GM18868 (cell line): ENCODE measurements around the gene CDKAL1.

ENCODE experiments used
- ATAC-seq: cut with Tn5 transposase; IDR thresholded peaks from one replicate; pipeline ENCODE4 v1.9.1; 2021; ENCODE audit warnings: mild to moderate bottlenecking, moderate library complexity; ENCODE audit not compliant: unreplicated experiment

The CDKAL1 gene

DNA sequence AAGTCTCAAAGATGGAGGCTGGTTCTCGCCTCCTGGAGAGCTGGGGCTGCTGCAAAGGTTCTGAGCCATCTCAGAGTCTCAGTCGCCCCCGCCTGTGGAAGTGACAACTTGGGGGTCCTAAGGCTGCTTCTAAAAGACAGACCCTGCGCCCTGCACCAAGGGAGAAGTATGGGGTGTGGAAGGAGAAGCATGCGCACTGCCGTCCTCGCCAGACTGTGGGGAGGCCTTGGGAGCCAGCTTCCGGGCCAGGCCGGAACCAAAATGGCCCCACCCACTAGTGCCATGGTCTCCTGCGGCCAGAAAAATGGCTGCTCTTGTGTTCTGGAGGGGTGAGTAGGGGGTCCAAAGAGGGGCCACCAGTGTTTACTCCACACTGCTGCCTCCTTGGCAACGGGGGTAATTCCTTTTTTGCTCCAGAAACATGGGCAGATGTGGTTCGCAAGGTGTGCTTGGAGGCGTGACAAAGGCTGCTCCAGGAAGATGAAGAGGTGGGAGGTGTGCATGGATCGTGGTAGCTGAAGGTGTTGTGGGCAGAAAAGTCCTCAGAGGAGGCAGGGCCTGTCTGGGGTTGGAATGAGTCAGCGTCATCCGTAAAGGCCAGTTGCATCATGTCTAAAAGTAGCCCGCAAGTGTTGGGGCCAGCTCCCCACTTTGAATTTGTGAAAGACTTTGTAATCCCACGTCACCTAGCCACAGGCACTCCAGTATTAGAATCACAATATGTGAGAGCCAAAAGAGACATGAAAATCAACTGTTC, 729.5 kb downstream of the CDKAL1 start:
- ATAC-seq, result no peak

DNA sequence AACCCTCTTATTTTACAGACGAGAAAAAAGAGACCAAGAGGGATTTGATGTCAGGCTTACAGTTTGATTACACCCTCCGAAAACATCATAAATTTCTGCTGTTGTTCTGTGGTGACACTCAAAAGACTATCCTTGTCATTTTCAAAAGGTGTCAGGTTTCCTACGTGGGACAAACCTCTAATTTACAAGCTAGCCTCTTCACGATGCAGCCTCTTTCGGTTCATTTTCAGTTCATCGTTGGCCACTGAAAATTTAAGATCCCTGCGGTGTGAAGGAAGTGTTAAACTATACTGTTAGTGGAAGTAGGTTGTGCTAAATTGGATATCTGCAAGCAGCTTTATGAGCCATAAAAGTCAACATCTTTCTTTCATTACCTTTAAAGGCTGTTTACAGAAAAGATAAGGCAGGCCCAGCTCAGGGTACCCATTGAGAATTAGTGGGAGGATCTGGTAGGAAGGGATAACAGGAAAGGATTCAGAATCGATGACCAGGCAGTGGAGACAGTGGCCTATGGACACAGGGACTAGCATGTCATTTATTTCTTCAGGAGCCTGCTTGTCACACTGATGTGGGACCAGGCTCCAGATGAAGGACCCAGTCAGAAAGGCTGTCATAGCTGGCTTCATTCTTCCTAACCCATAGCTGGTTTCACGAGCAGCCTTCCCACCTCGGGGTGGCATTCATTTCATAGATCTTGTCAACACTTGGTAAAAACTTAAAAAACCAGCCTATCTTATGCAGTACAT, 730.2 kb downstream of the CDKAL1 start:
- ATAC-seq, result no peak

DNA sequence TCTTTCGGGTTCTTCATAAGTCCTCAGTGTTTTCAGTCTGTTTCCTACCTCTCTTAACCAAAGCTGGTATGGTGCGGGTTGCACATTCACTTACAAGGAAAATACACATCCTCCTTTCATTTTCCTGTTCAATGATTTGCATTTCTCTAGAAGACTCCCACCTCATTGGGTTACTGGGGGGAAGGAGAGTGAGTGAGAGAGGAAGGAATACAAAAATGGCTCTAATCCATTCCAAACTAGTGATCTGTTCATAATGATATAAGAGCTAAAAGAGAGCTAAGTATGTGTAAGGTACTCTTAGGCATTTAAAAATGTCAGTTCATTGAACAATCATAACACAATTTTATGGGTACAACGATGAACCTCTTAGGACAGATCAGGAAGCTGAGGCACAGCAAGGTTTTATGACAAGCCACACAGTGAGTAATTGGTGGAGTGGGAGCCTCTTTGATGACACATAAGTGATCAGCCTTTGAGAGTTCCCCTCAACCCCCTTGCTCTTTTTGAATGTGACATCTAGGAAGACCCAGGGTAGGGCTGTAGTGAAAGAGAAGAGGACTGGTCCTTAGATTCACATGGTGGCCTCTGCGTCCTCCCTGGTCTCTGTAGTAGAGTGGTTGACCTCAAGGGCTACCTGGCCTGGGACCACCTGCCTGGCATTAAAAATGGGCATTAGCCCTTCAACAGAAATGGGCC, 730.9 kb downstream of the CDKAL1 start:
- peak; percentile 47 for ATAC-seq

DNA sequence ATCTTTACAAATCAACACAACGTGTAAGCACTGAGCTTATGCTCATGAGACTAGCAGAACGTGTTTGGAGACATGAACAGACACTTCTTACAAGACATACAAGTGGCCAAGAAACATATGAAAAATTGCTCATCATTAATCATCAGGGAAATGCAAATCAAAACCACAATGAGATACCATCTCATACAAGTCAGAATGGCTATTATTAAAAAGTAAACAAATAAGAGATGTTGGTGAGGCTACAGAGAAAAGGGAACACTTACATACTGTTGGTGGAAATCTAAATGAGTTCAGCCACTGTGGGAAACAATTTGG, 731.4 kb downstream of the CDKAL1 start:
- peak; percentile 34 for ATAC-seq

DNA sequence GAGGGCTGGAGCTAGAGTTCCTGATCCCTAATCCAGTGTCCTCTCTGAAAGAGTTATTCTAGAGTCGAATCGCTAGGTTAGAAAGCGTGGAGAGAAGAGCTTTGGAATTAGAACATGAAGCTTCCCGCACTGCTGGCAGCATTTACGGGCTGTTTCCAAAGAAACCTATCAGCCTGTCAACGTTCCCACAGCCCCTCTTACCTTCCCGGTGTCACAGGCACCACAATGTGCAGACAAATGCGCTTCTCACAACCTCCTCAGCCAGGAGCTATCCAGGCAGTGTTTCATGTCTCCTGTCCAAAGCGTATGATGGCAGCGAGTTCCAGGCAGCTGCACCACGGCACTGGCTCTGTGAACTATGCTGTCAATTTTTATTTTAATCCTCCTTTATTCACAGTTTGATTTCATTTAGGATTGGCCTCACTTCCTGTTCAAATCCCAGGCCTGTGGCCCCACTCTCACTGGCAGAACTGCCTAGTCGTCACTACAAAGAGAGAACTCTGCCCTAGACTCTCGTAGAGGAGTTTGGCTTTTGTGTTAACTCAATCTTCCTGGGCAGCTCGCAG, 736.5 kb downstream of the CDKAL1 start:
- ATAC-seq, result no peak

DNA sequence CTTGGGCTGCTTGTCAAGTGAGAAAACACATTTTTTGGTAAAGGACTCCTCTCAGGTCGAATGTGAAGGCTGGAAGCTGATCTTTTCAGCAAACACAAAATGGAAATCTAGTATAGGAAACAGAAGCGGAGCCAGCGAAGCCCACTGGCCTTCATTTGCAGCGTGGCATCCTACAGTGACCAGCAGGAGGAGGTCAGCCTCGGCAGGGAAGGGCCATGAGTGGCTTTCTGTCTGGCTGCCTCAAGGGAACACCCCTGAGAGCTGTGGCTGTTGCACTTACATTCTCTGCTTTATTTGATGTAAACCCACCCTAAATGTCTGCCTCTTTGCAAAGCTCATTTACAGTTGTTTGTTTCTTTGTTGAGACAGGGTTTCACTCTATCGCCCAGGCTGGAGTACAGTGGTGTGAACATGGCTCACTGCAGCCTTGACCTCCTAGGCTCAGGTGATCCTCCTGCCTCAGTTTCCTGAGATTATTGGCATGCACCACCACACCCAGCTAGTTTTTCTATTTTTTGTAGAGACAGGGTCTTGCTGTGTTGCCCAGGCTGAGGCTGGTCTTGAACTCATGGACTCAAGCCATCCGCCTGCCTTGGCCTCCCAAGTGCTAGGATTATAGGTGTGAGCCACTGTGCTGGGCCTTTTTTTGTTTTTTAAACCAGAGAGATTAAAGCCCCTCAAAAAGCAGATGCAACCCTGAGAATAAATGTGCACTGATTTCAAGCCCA, 737.3 kb downstream of the CDKAL1 start:
- ATAC-seq, result no peak

DNA sequence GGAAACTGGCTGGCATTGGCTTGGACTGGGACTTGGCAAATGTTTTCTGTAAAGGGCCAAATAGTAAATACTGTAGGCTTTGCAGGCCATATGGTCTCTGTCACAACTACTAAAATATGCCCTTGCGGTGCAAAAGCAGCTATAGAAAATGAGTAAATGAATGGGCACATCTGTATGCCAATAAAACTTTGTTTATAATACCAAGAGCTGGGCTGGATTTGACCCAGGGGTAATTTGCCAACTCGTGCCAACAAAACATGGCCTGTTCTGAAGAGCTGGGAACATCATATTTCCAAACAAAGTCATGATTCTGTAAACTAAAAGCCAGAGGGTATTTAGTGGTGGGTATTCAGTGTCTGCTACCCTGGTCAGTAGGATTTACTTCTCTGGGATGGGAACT, 739.2 kb downstream of the CDKAL1 start:
- no peak for ATAC-seq

DNA sequence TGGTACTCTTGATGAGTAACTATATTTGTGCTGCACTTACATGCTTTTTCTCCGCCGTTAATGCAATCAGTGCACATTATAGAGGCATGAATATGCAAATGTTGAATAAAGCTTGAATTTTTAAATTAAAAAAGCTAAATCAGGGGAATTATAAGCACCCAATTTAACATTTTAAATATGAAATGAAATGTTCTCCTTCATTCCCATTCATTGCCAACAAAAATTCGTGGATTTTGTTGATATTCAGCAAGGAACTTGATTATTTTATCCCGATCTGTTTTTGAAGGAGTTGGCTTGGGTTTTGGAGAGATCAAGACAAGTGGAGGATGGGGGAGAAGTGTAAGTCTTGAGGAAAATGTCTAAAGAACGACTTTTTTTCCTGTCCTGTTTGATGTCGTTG, 740.6 kb downstream of the CDKAL1 start:
- ATAC-seq, result no peak

DNA sequence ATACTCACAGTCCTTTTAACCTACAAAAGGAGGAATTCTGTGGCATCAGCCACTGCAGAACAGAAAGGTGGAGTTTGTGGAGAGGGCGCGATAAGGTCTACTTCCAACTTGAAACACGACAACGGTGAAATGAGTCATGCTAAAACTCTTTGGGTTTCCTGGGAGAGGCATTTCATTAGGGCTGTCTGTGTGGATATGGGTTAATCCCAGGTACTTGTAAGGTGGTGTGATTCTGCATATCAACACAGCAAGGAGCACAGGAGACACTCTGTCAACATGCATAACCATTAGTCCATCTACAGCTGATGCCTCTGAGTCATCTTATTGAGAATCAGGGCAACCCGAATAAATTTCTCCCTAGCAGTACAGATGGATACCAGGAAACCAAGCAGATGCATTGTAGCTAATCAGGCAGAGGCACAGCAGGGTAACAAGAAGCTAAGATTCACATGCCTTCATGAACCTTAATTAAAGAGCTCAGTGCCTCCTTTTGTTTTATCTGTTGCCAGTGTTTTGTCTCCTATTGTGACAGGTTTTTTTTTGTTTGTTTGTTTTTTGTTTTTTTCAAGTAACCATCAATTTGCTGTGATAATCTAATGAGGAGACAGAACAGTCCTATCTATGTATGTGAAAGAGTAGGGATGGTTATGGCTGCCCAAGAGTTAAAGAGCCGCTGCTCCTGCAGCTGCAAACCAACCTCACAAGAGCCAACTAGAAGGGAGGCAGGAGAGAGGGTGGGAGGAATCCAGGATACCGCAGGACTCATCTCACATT, 743.5 kb downstream of the CDKAL1 start:
- no peak for ATAC-seq

DNA sequence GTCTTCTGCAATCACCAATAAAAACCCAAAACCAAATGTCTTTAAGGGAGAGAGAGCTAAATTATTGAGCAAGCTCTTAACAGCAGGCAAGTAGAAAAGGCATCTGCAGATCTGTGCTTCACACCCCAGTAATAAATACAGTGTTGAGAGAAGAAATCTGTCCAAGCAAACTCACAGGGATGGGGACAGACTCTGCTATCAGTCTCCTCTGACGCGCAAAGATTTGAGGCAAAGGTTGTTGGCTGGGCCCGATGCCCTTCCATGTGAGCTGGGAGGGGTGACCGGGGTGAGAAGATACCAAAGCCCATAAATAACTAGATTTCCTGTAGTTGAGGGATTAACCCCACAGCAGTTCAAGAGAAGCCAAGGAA, 744.1 kb downstream of the CDKAL1 start:
- ATAC-seq, result no peak

DNA sequence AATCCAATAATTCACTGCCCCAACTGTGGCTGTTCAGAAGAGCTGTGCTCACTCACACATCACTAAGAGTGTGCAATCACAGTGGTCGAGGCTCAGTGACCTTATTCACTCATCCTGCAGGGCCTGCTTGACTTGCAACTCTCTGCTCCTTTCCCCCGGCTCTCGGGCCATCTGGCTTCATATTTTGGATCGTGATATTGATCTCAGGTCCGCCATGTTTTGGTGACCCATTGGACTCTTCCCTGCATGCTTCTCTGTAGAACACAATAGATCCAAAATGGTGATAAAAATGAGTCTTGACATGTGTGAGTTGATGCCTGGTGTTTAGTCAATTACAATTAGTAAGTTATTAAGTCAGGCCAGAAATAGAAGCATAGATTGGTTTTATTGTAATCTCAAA, 745.4 kb downstream of the CDKAL1 start:
- ATAC-seq, result no peak

DNA sequence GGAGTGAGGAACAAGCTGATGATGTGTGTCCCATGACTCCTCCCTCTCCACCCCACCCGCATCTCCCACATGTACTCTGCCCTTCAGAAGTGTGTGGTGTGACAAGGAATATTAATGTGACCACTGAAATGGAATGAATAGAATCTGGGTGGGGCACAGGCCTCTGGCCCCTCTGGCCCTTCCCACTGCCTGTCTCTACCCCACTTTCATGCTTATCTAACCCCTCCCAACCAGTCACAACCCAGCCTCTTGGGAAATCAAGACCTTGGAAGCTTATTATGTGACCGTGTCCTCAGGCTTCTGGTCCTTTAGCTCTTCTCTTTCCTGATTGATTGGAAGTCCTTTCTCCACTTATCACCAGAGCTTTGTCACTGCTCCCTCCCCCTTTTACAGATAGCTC, 747.1 kb downstream of the CDKAL1 start:
- no peak for ATAC-seq
